Measurements from ENCODE around the gene CTH. TPM values are rescaled to one million over a fixed set of nuclear protein-coding genes. Genes with fewer than 3 reads are reported as not detected.
"Not testable (repeated sequence)": the region's sequence is repeated elsewhere in the genome, so short reads cannot be mapped to it uniquely, and the experiment has no call there.

CTH gene
- total and polyA plus RNA-seq, 2 of the 4 experiments (the other 2 are of a cell fraction) = 2.7 to 3.0 TPM

GRCh38 chr1:70373580-70373979 lies 37.5 kb upstream of the CTH start:
- H3K14ac ChIP-seq (replicated peaks; ENCODE audit: low read depth, low read length); H3K9me1 ChIP-seq (ENCODE audit: insufficient read depth, low read length); H3K79me1 ChIP-seq (ENCODE audit: low read depth in 1 of 2, low read length in 2 of 2); CTCF ChIA-PET; H4K20me1 ChIP-seq (ENCODE audit: insufficient read depth, low read length); H3K4me1 ChIP-seq (ENCODE audit: control insufficient read depth, insufficient read depth, low read length); H2BK15ac ChIP-seq (ENCODE audit: low read depth, low read length); H2BK120ac ChIP-seq (ENCODE audit: low read depth, low read length); H2BK20ac ChIP-seq (ENCODE audit: low read depth, low read length); H4K91ac ChIP-seq (ENCODE audit: insufficient read depth, low read depth, low read length); H3K36me3 ChIP-seq (ENCODE audit: control insufficient read depth, insufficient read depth, low read length); DNase-seq; H4K5ac ChIP-seq (ENCODE audit: low read depth, low read length); H3K56ac ChIP-seq (ENCODE audit: extremely low read depth, insufficient read depth, low read length); H2BK5ac ChIP-seq (ENCODE audit: low read depth, low read length, poor library complexity, severe bottlenecking); H4K8ac ChIP-seq (ENCODE audit: low read depth in 2 of 2, low read length in 2 of 2); H3K27me3 ChIP-seq (ENCODE audit: control insufficient read depth, insufficient read depth, low read length); in situ Hi-C loops (cut with MboI; ENCODE audit: low sequenced_read_pairs); H3K27ac ChIP-seq (ENCODE audit: insufficient read depth, low read length); H3K4me3 ChIP-seq (ENCODE audit: insufficient read depth, low read depth, low read length); H3K9me3 ChIP-seq (ENCODE audit: control insufficient read depth, insufficient read depth, low read length); H2AFZ ChIP-seq (replicated peaks; ENCODE audit: low read length, poor library complexity); intact Hi-C loops (cut with micrococcal nuclease); H2AK9ac ChIP-seq (replicated peaks; ENCODE audit: low read depth, low read length, poor library complexity); H3K18ac ChIP-seq (ENCODE audit: low read depth, low read length); dilution Hi-C loops (cut with HindIII; ENCODE audit: low sequenced_read_pairs, unreplicated experiment); BruUV-seq (replicated peaks); ATAC-seq (ENCODE audit: low read depth); H3K4me2 ChIP-seq (ENCODE audit: low read depth, low read length); H3K23ac ChIP-seq (ENCODE audit: low read depth, low read length); H3K9ac ChIP-seq (ENCODE audit: low read depth, low read length); H2AK5ac ChIP-seq (ENCODE audit: low read depth, low read length); H3K4ac ChIP-seq (ENCODE audit: low read depth, low read length); POLR2A ChIA-PET (ENCODE audit: unreplicated experiment): not testable (repeated sequence)
- 100% methylated on average over 1 of the region's 2 CpGs; no CpG with 5 or more reads in 1 of the 2 experiments for WGBS, 2 experiments (ENCODE audit: extremely low coverage in 2 of 2, insufficient read length in 1 of 2)
